Measurements from ENCODE around the gene CRHR2. TPM values are rescaled to one million over a fixed set of nuclear protein-coding genes. Genes with fewer than 3 reads are reported as not detected.

Gene CRHR2
- total RNA-seq, 3 donors from 2014 or later: not detected

DNA sequence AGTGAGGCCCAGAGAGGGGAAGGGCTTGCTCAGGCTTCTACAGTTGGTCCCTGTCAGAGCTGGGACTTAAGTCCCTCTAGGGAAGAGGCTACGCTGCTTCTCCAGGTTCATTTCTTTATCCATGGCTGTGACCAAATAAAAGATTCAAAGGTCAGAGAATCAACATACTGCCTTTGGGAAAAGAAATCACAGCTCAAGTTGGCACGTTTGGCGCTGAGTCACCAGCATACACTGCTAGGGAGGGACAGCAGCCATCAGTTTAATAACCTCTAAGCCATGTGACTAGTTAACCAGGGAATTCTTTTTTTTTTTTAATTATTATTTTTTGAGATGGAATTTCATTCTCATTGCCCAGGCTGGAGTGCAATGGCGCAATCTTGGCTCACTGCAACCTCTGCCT, 28.4 kb upstream of the CRHR2 start:
- H3K4me1 ChIP-seq (ENCODE audit: low read depth): no peaks in the 10 kb centered on the region
- DNase-seq: no peak
- no peaks in the 10 kb centered on the region for H3K36me3 ChIP-seq (ENCODE audit: low read depth)
- TF ChIP-seq, protein P1, sequence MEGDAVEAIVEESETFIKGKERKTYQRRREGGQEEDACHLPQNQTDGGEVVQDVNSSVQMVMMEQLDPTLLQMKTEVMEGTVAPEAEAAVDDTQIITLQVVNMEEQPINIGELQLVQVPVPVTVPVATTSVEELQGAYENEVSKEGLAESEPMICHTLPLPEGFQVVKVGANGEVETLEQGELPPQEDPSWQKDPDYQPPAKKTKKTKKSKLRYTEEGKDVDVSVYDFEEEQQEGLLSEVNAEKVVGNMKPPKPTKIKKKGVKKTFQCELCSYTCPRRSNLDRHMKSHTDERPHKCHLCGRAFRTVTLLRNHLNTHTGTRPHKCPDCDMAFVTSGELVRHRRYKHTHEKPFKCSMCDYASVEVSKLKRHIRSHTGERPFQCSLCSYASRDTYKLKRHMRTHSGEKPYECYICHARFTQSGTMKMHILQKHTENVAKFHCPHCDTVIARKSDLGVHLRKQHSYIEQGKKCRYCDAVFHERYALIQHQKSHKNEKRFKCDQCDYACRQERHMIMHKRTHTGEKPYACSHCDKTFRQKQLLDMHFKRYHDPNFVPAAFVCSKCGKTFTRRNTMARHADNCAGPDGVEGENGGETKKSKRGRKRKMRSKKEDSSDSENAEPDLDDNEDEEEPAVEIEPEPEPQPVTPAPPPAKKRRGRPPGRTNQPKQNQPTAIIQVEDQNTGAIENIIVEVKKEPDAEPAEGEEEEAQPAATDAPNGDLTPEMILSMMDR (IDR thresholded peaks at IDR 0.05): no peak
- peak; percentile 78 for ATAC-seq
- no peak overlapping the region for H3K4me3 ChIP-seq
- H3K9me3 ChIP-seq: no peaks in the 10 kb centered on the region
- intact Hi-C loops (cut with DNase I, micrococcal nuclease): no loop called here

DNA sequence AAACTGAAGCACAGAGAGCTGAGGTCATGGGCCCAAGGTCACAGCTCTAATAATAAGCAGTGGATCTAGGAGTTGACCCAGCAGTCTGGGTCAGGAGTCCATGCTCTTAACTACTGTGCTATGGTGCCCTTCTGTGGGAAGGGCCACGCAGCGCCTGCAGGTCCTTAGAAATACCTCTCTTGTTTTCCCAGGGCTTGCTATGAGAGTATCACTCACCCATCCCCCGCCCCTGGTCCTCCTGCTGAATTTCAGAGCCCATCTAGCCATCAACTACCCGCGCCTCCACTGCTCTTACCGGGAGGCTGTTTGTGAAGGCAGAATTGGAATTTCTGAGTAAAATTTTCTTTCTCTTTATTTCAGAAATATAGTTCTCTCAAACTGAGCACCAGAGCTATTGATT, 27.3 kb upstream of the CRHR2 start:
- Histone ChIP-seq H3K4me1 (ENCODE audit: low read depth) (no peaks in the 10 kb centered on the region), H3K4me3 (no peak overlapping the region), H3K9me3 (no peaks in the 10 kb centered on the region), H3K36me3 (ENCODE audit: low read depth) (no peaks in the 10 kb centered on the region)
- no peak for ATAC-seq
- intact Hi-C loops (cut with DNase I, micrococcal nuclease): no loop called here
- DNase-seq: no peak
- TF ChIP-seq, protein P1 (IDR thresholded peaks at IDR 0.05): no peak

DNA sequence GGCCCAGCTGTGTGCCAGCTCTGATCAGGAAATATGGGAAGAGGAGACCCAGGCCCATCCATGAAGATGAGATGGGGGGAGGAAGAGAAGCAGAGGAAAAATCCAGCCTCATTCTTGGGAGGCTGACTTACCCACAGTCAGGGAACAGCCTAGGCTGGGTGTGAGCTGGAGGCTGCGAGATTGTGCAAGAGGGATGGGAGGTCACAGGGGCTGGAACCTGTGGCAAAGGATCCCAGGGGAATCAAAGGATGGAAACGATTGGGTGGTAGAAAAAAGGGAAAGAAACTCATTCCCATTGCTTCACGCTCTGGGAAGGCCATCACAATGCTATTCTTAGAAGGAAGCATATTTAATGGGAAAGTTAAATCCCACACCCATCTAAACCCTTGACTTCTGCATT, 26.7 kb upstream of the CRHR2 start:
- Histone ChIP-seq H3K4me3 (no peak overlapping the region), H3K36me3 (ENCODE audit: low read depth) (no peaks in the 10 kb centered on the region), H3K9me3 (no peaks in the 10 kb centered on the region), H3K4me1 (ENCODE audit: low read depth) (no peaks in the 10 kb centered on the region)
- ATAC-seq (no peak), DNase-seq (no peak)
- TF ChIP-seq, protein P1 (IDR thresholded peaks at IDR 0.05): no peak
- intact Hi-C loops (cut with DNase I, micrococcal nuclease): no loop called here

DNA sequence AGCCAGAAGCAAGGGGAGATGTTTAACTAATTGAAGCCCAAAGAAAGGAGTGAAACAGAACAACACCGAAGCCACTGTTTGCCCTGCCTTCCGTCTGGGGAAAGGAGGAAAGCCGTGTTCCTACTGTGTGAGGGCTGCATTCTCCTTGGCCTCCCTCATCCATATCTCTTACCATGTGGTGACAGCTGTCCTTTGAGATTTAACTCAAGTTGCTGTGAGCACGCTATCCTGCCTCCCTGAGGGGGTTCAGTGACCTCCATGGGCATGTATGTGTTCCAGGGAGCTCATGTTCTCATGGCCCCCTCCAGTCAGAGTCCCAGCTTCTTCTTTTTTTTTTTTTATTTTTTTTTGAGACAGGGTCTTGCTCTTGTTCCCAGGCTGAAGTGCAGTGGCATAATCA, 26.2 kb upstream of the CRHR2 start:
- TF ChIP-seq, protein P1 (IDR thresholded peaks at IDR 0.05): no peak
- DNase-seq: no peak
- Histone ChIP-seq H3K9me3 (no peaks in the 10 kb centered on the region), H3K4me3 (no peak overlapping the region), H3K36me3 (ENCODE audit: low read depth) (no peaks in the 10 kb centered on the region), H3K4me1 (ENCODE audit: low read depth) (no peaks in the 10 kb centered on the region)
- intact Hi-C loops (cut with DNase I, micrococcal nuclease): no loop called here
- ATAC-seq: no peak

DNA sequence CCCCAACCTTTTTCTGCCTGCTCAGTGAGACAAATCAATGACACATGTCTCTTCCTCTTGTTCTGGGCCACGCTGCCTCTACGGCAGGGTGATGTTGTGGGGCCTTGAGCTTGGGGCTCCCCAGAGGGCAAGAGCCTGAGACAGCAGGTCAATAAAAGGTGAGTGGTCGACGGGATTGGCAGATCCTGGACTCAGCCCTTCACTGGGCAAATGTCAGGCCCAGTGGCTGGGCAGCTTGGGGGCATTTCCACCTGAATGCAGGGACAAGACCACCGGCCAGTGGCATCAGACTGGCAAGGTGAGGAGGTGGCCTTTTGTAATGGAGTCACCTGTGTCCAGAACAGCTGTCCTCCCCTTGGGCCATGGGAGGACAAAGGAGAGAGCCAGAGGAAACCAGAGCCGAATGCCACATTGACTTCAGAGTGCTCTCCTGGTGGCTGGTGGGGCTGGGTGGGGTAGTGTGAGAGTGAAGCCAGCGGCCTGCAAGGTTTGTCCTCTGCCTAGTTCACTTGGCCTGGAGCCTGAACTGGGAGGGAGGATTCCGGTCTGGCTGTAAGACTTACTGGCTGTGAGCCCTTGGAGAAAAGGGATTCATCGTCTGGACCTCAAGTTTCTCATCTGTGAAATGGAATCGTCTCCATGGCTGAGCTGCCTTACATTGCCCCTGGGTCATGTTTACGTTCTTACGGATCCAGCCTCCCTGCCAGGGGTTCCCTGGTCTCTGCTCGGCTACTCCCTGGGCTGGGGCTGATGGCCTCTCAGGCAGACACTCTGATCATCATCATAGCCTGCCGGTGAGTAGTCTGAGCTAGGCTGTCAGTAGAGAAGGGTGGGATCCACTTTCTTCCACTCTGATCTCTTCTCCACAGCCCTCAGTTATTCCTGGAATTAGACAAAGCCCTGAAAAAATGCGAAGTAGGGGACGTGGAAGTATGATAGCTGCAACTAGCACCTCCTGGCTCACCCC, 25.4 kb upstream of the CRHR2 start:
- TF ChIP-seq, protein P1 (IDR thresholded peaks at IDR 0.05): no peak
- peak; percentile 7 for ATAC-seq

More for the DNA sequence above, 25.4 kb upstream of the CRHR2 start:
- Histone ChIP-seq H3K4me1 (ENCODE audit: low read depth) (no peaks in the 10 kb centered on the region), H3K4me3 (no peak overlapping the region), H3K36me3 (ENCODE audit: low read depth) (no peaks in the 10 kb centered on the region), H3K9me3 (no peaks in the 10 kb centered on the region)
- intact Hi-C loops (cut with DNase I, micrococcal nuclease): no loop called here
- DNase-seq: no peak
